Thyroid gland (tissue), 4 donors: ENCODE measurements around the gene FTSJ1. TPM values are rescaled to one million over a fixed set of nuclear protein-coding genes. Genes with fewer than 3 reads are reported as not detected.

ENCODE experiments used
- DNase-seq, 2 donors: peaks; one replicate each; pipeline ENCODE4 v3.0.0-alpha.2; 2019
- H3K27ac ChIP-seq, 3 donors: fragments of 200-600 bp; sonication (generic); 1 replicate in 2 of 3; 2 replicates in 1 of 3; pipeline ENCODE4 v1.5.1; 2016 to 2019; ENCODE audit warnings: mild to moderate bottlenecking in 1 of 3, moderate library complexity in 1 of 3
- H3K27me3 ChIP-seq: fragments of 200-600 bp; sonication (generic); one replicate; pipeline ENCODE4 v1.5.1; 2019
- H3K36me3 ChIP-seq, 2 donors: fragments of 200-600 bp; sonication (generic); one replicate each; pipeline ENCODE4 v1.5.1; 2016 to 2019
- H3K4me1 ChIP-seq, 2 donors: fragments of 200-600 bp; sonication (generic); one replicate each; pipeline ENCODE4 v1.5.1; 2017 to 2019
- H3K4me3 ChIP-seq, 3 donors: fragments of 200-600 bp; sonication (generic); replicated peaks in 1 of 3; 1 replicate in 2 of 3; 2 replicates in 1 of 3; pipeline ENCODE4 v1.5.1; 2016; ENCODE audit warnings: mild to moderate bottlenecking in 1 of 3
- H3K9me3 ChIP-seq: fragments of 200-600 bp; sonication (generic); one replicate; pipeline ENCODE4 v1.5.1; 2017
- CTCF ChIP-seq, 6 experiments: fragments of 200-600 bp in 3 of 6; fragments of 450-650 bp in 3 of 6; sonication (generic) in 3 of 6; IDR thresholded peaks; one replicate each; pipeline ENCODE4 v1.5.1; 2016 to 2019; ENCODE audit warnings: antibody characterized with exemption in 6 of 6, mild to moderate bottlenecking in 2 of 6, inconsistent platforms in 1 of 6, moderate library complexity in 1 of 6
- POLR2A ChIP-seq, 2 donors: fragments of 450-650 bp; IDR thresholded peaks; one replicate each; pipeline ENCODE4 v1.6.1; 2017; ENCODE audit warnings: antibody characterized with exemption in 2 of 2, mild to moderate bottlenecking in 2 of 2, moderate library complexity in 1 of 2
- WGBS, 2 donors: methylation state at CpG; one replicate each; pipeline ENCODE4 v1.1.5; 2017; 5-methylcytosine and 5-hydroxymethylcytosine counted together
- intact Hi-C: fragments of 100-400 bp; cut with DNase I; formaldehyde crosslinking; loops from one replicate; pipeline ENCODE4 v1.15.1; 2023
- total RNA-seq, 4 donors: library from RNA; depleted of rRNA; stranded (reverse); fragments of >200 nt; gene quantifications; one replicate each; pipeline ENCODE4 v1.2.3, GENCODE V29; 2016

The FTSJ1 gene
- total RNA-seq, 4 donors from 2014 or later = 45.9 to 64.9 (median 62.5) TPM

- intact Hi-C loops = loop anchor here (5.0 kb wide), 1 partner anchor 389 kb away; no protein-coding TSS in a partner anchor
- H3K36me3 ChIP-seq = no peaks in the 10 kb centered on the region
- H3K9me3 ChIP-seq = no peaks in the 10 kb centered on the region
- WGBS, 2 donors = 87 to 94% methylated on average over 8 of the region's 8 CpGs
- DNase-seq = no peak
- H3K4me3 ChIP-seq = no peak overlapping the region
- H3K4me1 ChIP-seq = peaks cover 0 to 3% of the 10 kb centered on the region in 2 donors
- no peaks in the 10 kb centered on the region for H3K27me3 ChIP-seq
- no peak for TF ChIP-seq CTCF (IDR thresholded peaks at IDR 0.05)
- TF ChIP-seq POLR2A (IDR thresholded peaks at IDR 0.05) = no peak
- H3K27ac ChIP-seq = no peak overlapping the region
Observed at GRCh38 chrX:48471504-48471903, 4.5 kb upstream of the FTSJ1 start.

GRCh38 chrX:48472225-48472624, 3.8 kb upstream of the FTSJ1 start:
- no peaks in the 10 kb centered on the region for H3K27me3 ChIP-seq
- no peak for DNase-seq
- H3K4me3 ChIP-seq = no peak overlapping the region
- TF ChIP-seq CTCF (IDR thresholded peaks at IDR 0.05) (no peak), POLR2A (IDR thresholded peaks at IDR 0.05) (no peak)
- intact Hi-C loops = loop anchor here (5.0 kb wide), 1 partner anchor 390 kb away; no protein-coding TSS in a partner anchor
- 77 to 84% methylated on average over 8 to 9 of the region's 9 CpGs for WGBS, 2 donors
- H3K36me3 ChIP-seq = no peaks in the 10 kb centered on the region
- no peaks in the 10 kb centered on the region for H3K9me3 ChIP-seq
- no peak overlapping the region for H3K27ac ChIP-seq
- H3K4me1 ChIP-seq = peaks cover 0 to 3% of the 10 kb centered on the region in 2 donors

GRCh38 chrX:48472851-48473703, 2.9 kb upstream of the FTSJ1 start:
- no peak for DNase-seq
- Histone ChIP-seq H3K36me3 (no peaks in the 10 kb centered on the region), H3K27me3 (no peaks in the 10 kb centered on the region), H3K4me1 (peaks cover 0 to 3% of the 10 kb centered on the region in 2 donors), H3K27ac (peak overlapping the region in 1 of 3 donors; percentile 10), H3K9me3 (no peaks in the 10 kb centered on the region), H3K4me3 (no peak overlapping the region)
- TF ChIP-seq CTCF (IDR thresholded peaks at IDR 0.05) = no peak
- TF ChIP-seq POLR2A (IDR thresholded peaks at IDR 0.05) = no peak
- intact Hi-C loops = loop anchor here (5.0 kb wide), 1 partner anchor 391 kb away; no protein-coding TSS in a partner anchor
- 50 to 60% methylated on average over 9 to 10 of the region's 12 CpGs for WGBS, 2 donors

GRCh38 chrX:48473704-48473990, 2.4 kb upstream of the FTSJ1 start:
- TF ChIP-seq POLR2A (IDR thresholded peaks at IDR 0.05) (no peak), CTCF (IDR thresholded peaks at IDR 0.05) (no peak)
- 68 to 77% methylated on average over 4 to 9 of the region's 9 CpGs for WGBS, 2 donors
- no peaks in the 10 kb centered on the region for H3K9me3 ChIP-seq
- H3K4me3 ChIP-seq = no peak overlapping the region
- H3K36me3 ChIP-seq = no peaks in the 10 kb centered on the region
- intact Hi-C loops = loop anchor here (5.0 kb wide), 1 partner anchor 391 kb away; no protein-coding TSS in a partner anchor
- H3K27ac ChIP-seq = no peak overlapping the region
- no peak for DNase-seq
- no peaks in the 10 kb centered on the region for H3K27me3 ChIP-seq
- H3K4me1 ChIP-seq = peaks cover 0 to 3% of the 10 kb centered on the region in 2 donors

GRCh38 chrX:48474127-48474526, 1.9 kb upstream of the FTSJ1 start:
- 68 to 72% methylated on average over 8 to 10 of the region's 10 CpGs for WGBS, 2 donors

More at GRCh38 chrX:48474127-48474526, 1.9 kb upstream of the FTSJ1 start:
- Histone ChIP-seq H3K9me3 (no peaks in the 10 kb centered on the region), H3K4me3 (no peak overlapping the region), H3K27me3 (no peaks in the 10 kb centered on the region), H3K4me1 (peaks cover 0 to 3% of the 10 kb centered on the region in 2 donors), H3K36me3 (no peaks in the 10 kb centered on the region), H3K27ac (no peak overlapping the region)
- DNase-seq = no peak
- intact Hi-C loops = loop anchor here (5.0 kb wide), 1 partner anchor 392 kb away; no protein-coding TSS in a partner anchor
- TF ChIP-seq CTCF (IDR thresholded peaks at IDR 0.05) = no peak
- no peak for TF ChIP-seq POLR2A (IDR thresholded peaks at IDR 0.05)
